Measurements from ENCODE around the gene DHCR7.

GRCh38 chr11:71449596-71449995, 1.4 kb upstream of the DHCR7 start:
- TF ChIP-seq CTCF (conservative IDR thresholded peaks at IDR 0.05; ENCODE audit: low read depth, low read length) (no peak), EZH2 (IDR thresholded peaks at IDR 0.05; ENCODE audit: borderline replicate concordance, low read depth, low read length, poor library complexity, severe bottlenecking) (no peak)
